WTC11 (cell line): ENCODE measurements around the gene CRISP2. TPM values are rescaled to one million over a fixed set of nuclear protein-coding genes. Genes with fewer than 3 reads are reported as not detected.

Experiments
- ATAC-seq: fragments of 200-7000 bp; cut with Tn5 transposase; 2 replicates; pipeline ENCODE4 v1.10.0; 2021; ENCODE audit warnings: mild to moderate bottlenecking, moderate library complexity
- CTCF ChIA-PET: fragments of 300-600 bp; sonication (Branson Sonifier 250); formaldehyde crosslinking; loops from one replicate; lab custom pipeline; 2021; ENCODE audit warnings: antibody characterized with exemption; lab: Charles Lee
- POLR2A ChIA-PET: fragments of 350-600 bp; sonication (Branson Sonifier 250); formaldehyde crosslinking; loops from one replicate; lab custom pipeline; 2021; ENCODE audit warnings: antibody characterized with exemption; lab: Charles Lee
- DNase-seq: peaks from one replicate; pipeline ENCODE4 v3.0.0; 2021; ENCODE audit warnings: low spot score
- H3K27ac Mint-ChIP-seq: 2 replicates; pipeline ENCODE4 v1.8.0; 2021; ENCODE audit warnings: mixed read lengths
- H3K27me3 Mint-ChIP-seq: 2 replicates; pipeline ENCODE4 v1.8.0; 2021; ENCODE audit warnings: low read depth, mild to moderate bottlenecking, moderate library complexity, mixed read lengths
- H3K36me3 Mint-ChIP-seq: 2 replicates; pipeline ENCODE4 v1.8.0; 2021; ENCODE audit warnings: mixed read lengths
- H3K4me1 Mint-ChIP-seq: 2 replicates; pipeline ENCODE4 v1.8.0; 2022; ENCODE audit warnings: mixed read lengths
- H3K4me3 Mint-ChIP-seq: 2 replicates; pipeline ENCODE4 v1.8.0; 2021; ENCODE audit warnings: mild to moderate bottlenecking, moderate library complexity, mixed read lengths
- H3K9me3 Mint-ChIP-seq: 2 replicates; pipeline ENCODE4 v1.8.0; 2021; ENCODE audit warnings: mixed read lengths
- CDX4 ChIP-seq: fragments of 250-450 bp; sonication (Bioruptor Pico); IDR thresholded peaks from 2 replicates; pipeline ENCODE4 v1.9.0; 2021; ENCODE audit warnings: moderate library complexity, mild to moderate bottlenecking, inconsistent platforms, borderline replicate concordance
- ESRRA ChIP-seq: sonication (generic); formaldehyde crosslinking; IDR thresholded peaks from 2 replicates; pipeline ENCODE4 v1.8.1; 2022; ENCODE audit warnings: mild to moderate bottlenecking, missing genetic modification reagents, borderline replicate concordance
- FOXP4 ChIP-seq: sonication (generic); formaldehyde crosslinking; IDR thresholded peaks from 2 replicates; pipeline ENCODE4 v1.8.0; 2022; ENCODE audit warnings: mild to moderate bottlenecking, missing genetic modification reagents
- JUN ChIP-seq: sonication (generic); formaldehyde crosslinking; IDR thresholded peaks from 2 replicates; pipeline ENCODE4 v1.8.0; 2023; ENCODE audit warnings: mild to moderate bottlenecking, missing genetic modification reagents
- MLX ChIP-seq: sonication (generic); formaldehyde crosslinking; IDR thresholded peaks from 2 replicates; pipeline ENCODE4 v1.8.1; 2023; ENCODE audit warnings: mild to moderate bottlenecking, missing genetic modification reagents, moderate library complexity
- MYBL2 ChIP-seq: sonication (generic); formaldehyde crosslinking; IDR thresholded peaks from 2 replicates; pipeline ENCODE4 v1.8.1; 2023; ENCODE audit warnings: mild to moderate bottlenecking, moderate library complexity, missing genetic modification reagents
- NFATC4 ChIP-seq: fragments of 250-450 bp; sonication (Bioruptor Pico); IDR thresholded peaks from 2 replicates; pipeline ENCODE4 v1.9.0; 2021; ENCODE audit warnings: mild to moderate bottlenecking
- NFE2L1 ChIP-seq: sonication (generic); formaldehyde crosslinking; IDR thresholded peaks from 2 replicates; pipeline ENCODE4 v1.8.1; 2023; ENCODE audit warnings: missing genetic modification reagents
- NFYB ChIP-seq: sonication (generic); formaldehyde crosslinking; conservative IDR thresholded peaks from 2 replicates; pipeline ENCODE4 v1.8.0; 2022; ENCODE audit warnings: low read depth, missing genetic modification reagents
- PREB ChIP-seq: sonication (generic); formaldehyde crosslinking; IDR thresholded peaks from 2 replicates; pipeline ENCODE4 v1.8.1; 2022; ENCODE audit warnings: mild to moderate bottlenecking, missing genetic modification reagents, moderate library complexity, borderline replicate concordance
- RORB ChIP-seq: fragments of 250-450 bp; sonication (Bioruptor Pico); IDR thresholded peaks from 2 replicates; pipeline ENCODE4 v1.9.0; 2021; ENCODE audit warnings: mild to moderate bottlenecking
- SMAD3 ChIP-seq: sonication (generic); formaldehyde crosslinking; IDR thresholded peaks from 2 replicates; pipeline ENCODE4 v1.8.0; 2022; ENCODE audit warnings: missing genetic modification reagents, mild to moderate bottlenecking, borderline replicate concordance
- SMAD4 ChIP-seq: sonication (generic); formaldehyde crosslinking; IDR thresholded peaks from 2 replicates; pipeline ENCODE4 v1.8.0; 2022; ENCODE audit warnings: mild to moderate bottlenecking, missing genetic modification reagents
- TEAD4 ChIP-seq: sonication (generic); formaldehyde crosslinking; IDR thresholded peaks from 2 replicates; pipeline ENCODE4 v1.8.0; 2022; ENCODE audit warnings: mild to moderate bottlenecking, missing genetic modification reagents
- ZNF121 ChIP-seq: sonication (generic); formaldehyde crosslinking; IDR thresholded peaks from 2 replicates; pipeline ENCODE4 v1.8.0; 2023; ENCODE audit warnings: missing genetic modification reagents
- ZNF219 ChIP-seq: sonication (generic); formaldehyde crosslinking; IDR thresholded peaks from 2 replicates; pipeline ENCODE4 v1.8.0; 2023; ENCODE audit warnings: missing genetic modification reagents, mild to moderate bottlenecking, borderline replicate concordance
- ZNF232 ChIP-seq: sonication (generic); formaldehyde crosslinking; IDR thresholded peaks from 2 replicates; pipeline ENCODE4 v1.8.0; 2022; ENCODE audit warnings: mild to moderate bottlenecking, missing genetic modification reagents
- ZNF396 ChIP-seq: fragments of 250-450 bp; sonication (Bioruptor Pico); IDR thresholded peaks from 2 replicates; pipeline ENCODE4 v1.8.0; 2021; ENCODE audit warnings: mild to moderate bottlenecking, moderate library complexity, borderline replicate concordance
- ZNF671 ChIP-seq: fragments of 250-450 bp; sonication (Bioruptor Pico); IDR thresholded peaks from 2 replicates; pipeline ENCODE4 v1.8.0; 2021; ENCODE audit warnings: mild to moderate bottlenecking
- total RNA-seq: library from RNA; stranded (reverse); gene quantifications from 3 replicates; pipeline ENCODE4 v1.2.3, GENCODE V29; 2021
- TF ChIP-seq, protein P1 (sequence below): sonication (generic); formaldehyde crosslinking; IDR thresholded peaks from 2 replicates; pipeline ENCODE4 v1.8.1; 2023; ENCODE audit warnings: mild to moderate bottlenecking, missing genetic modification reagents, borderline replicate concordance
- TF ChIP-seq, protein P2 (sequence below): sonication (generic); formaldehyde crosslinking; IDR thresholded peaks from 2 replicates; pipeline ENCODE4 v1.8.0; 2022; ENCODE audit warnings: mild to moderate bottlenecking, missing genetic modification reagents
- TF ChIP-seq, protein P3 (sequence below): sonication (generic); formaldehyde crosslinking; IDR thresholded peaks from 2 replicates; pipeline ENCODE4 v1.8.1; 2023; ENCODE audit warnings: mild to moderate bottlenecking, missing genetic modification reagents, moderate library complexity
- TF ChIP-seq, protein P4 (sequence below): sonication (generic); formaldehyde crosslinking; IDR thresholded peaks from 2 replicates; pipeline ENCODE4 v1.8.1; 2022; ENCODE audit warnings: low read depth, mild to moderate bottlenecking, moderate library complexity, missing genetic modification reagents, borderline replicate concordance

CRISP2 gene
- total RNA-seq, 1 experiment from 2014 or later: not detected

- TF ChIP-seq, protein P1, sequence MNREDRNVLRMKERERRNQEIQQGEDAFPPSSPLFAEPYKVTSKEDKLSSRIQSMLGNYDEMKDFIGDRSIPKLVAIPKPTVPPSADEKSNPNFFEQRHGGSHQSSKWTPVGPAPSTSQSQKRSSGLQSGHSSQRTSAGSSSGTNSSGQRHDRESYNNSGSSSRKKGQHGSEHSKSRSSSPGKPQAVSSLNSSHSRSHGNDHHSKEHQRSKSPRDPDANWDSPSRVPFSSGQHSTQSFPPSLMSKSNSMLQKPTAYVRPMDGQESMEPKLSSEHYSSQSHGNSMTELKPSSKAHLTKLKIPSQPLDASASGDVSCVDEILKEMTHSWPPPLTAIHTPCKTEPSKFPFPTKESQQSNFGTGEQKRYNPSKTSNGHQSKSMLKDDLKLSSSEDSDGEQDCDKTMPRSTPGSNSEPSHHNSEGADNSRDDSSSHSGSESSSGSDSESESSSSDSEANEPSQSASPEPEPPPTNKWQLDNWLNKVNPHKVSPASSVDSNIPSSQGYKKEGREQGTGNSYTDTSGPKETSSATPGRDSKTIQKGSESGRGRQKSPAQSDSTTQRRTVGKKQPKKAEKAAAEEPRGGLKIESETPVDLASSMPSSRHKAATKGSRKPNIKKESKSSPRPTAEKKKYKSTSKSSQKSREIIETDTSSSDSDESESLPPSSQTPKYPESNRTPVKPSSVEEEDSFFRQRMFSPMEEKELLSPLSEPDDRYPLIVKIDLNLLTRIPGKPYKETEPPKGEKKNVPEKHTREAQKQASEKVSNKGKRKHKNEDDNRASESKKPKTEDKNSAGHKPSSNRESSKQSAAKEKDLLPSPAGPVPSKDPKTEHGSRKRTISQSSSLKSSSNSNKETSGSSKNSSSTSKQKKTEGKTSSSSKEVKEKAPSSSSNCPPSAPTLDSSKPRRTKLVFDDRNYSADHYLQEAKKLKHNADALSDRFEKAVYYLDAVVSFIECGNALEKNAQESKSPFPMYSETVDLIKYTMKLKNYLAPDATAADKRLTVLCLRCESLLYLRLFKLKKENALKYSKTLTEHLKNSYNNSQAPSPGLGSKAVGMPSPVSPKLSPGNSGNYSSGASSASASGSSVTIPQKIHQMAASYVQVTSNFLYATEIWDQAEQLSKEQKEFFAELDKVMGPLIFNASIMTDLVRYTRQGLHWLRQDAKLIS (CRISPR knock-in tag): no peak
- TF ChIP-seq ESRRA (CRISPR knock-in tag) (no peak), CDX4 (CRISPR knock-in tag) (no peak), ZNF121 (CRISPR knock-in tag) (no peak), RORB (no peak)
Observed at GRCh38 chr6:49649988-49650387, 63.4 kb downstream of the CRISP2 start (continued).

DNA sequence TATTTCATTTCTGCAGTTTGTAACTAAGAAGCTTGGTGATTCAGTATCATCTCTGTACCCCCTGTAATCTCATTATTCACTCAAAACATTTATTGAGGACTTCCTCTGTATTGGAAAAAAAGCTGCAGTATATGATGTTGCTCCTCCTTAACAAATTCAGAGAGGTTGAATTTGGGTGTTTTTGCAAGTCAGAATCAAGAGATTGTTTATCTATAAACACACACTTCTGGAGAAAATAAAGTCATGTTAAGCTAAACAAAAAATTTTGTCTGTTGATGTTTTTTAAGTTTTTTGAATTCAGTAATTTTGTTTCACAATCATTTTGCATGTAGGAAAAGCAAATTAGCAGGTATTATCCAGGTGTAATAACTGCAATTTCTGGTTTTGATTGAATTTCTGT is 65.3 kb downstream of the CRISP2 start:
- no peak for DNase-seq
- CTCF ChIA-PET: no interaction called here

GRCh38 chr6:49647476-49647875 is 65.9 kb downstream of the CRISP2 start:
- ATAC-seq: no peak
- Mint-ChIP-seq H3K4me1 (no peaks in the 10 kb centered on the region), H3K4me3 (no peak overlapping the region), H3K27me3 (no peaks in the 10 kb centered on the region), H3K9me3 (no peaks in the 10 kb centered on the region), H3K36me3 (no peaks in the 10 kb centered on the region), H3K27ac (no peak overlapping the region)
- DNase-seq: no peak
- POLR2A ChIA-PET: no interaction called here
- CTCF ChIA-PET: no interaction called here
- TF ChIP-seq NFATC4 (no peak), NFYB (CRISPR knock-in tag) (no peak), ZNF232 (no peak), JUN (CRISPR knock-in tag) (no peak), SMAD3 (CRISPR knock-in tag) (no peak), FOXP4 (CRISPR knock-in tag) (no peak), ZNF396 (CRISPR knock-in tag) (no peak)
- TF ChIP-seq, protein P2, sequence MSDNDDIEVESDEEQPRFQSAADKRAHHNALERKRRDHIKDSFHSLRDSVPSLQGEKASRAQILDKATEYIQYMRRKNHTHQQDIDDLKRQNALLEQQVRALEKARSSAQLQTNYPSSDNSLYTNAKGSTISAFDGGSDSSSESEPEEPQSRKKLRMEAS (CRISPR knock-in tag): no peak
- TF ChIP-seq, protein P3, sequence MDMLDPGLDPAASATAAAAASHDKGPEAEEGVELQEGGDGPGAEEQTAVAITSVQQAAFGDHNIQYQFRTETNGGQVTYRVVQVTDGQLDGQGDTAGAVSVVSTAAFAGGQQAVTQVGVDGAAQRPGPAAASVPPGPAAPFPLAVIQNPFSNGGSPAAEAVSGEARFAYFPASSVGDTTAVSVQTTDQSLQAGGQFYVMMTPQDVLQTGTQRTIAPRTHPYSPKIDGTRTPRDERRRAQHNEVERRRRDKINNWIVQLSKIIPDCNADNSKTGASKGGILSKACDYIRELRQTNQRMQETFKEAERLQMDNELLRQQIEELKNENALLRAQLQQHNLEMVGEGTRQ: no peak
- TF ChIP-seq, protein P4, sequence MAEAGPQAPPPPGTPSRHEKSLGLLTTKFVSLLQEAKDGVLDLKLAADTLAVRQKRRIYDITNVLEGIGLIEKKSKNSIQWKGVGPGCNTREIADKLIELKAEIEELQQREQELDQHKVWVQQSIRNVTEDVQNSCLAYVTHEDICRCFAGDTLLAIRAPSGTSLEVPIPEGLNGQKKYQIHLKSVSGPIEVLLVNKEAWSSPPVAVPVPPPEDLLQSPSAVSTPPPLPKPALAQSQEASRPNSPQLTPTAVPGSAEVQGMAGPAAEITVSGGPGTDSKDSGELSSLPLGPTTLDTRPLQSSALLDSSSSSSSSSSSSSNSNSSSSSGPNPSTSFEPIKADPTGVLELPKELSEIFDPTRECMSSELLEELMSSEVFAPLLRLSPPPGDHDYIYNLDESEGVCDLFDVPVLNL (CRISPR knock-in tag): no peak

More for the DNA sequence above, 65.3 kb downstream of the CRISP2 start:
- TF ChIP-seq ZNF219 (no peak), PREB (CRISPR knock-in tag) (no peak), MLX (CRISPR knock-in tag) (no peak), MYBL2 (CRISPR knock-in tag) (no peak), ZNF671 (no peak), TEAD4 (CRISPR knock-in tag) (no peak), NFE2L1 (no peak), SMAD4 (CRISPR knock-in tag) (no peak)
- TF ChIP-seq, protein P2 (CRISPR knock-in tag): no peak
- TF ChIP-seq, all 79 proteins: peak for 0
- Mint-ChIP-seq H3K27me3 (no peaks in the 10 kb centered on the region), H3K36me3 (no peaks in the 10 kb centered on the region), H3K27ac (no peak overlapping the region), H3K4me1 (no peaks in the 10 kb centered on the region), H3K4me3 (no peak overlapping the region), H3K9me3 (no peaks in the 10 kb centered on the region)
- ATAC-seq: no peak
- POLR2A ChIA-PET: no interaction called here
